Activated CD8-positive, alpha-beta memory T cell treated with anti-CD3 and anti-CD28 coated beads for 4 hours (primary cell): ENCODE measurements around the gene ADAMTSL2.
A peak's percentile ranks its signal among the peaks of the same experiment; 100 is the strongest.

Experiments used
- DNase-seq, 2 donors: peaks; one replicate each; pipeline ENCODE4 v3.0.0-alpha.2; 2020; ENCODE audit warnings: low read depth in 2 of 2

ADAMTSL2 gene

DNA sequence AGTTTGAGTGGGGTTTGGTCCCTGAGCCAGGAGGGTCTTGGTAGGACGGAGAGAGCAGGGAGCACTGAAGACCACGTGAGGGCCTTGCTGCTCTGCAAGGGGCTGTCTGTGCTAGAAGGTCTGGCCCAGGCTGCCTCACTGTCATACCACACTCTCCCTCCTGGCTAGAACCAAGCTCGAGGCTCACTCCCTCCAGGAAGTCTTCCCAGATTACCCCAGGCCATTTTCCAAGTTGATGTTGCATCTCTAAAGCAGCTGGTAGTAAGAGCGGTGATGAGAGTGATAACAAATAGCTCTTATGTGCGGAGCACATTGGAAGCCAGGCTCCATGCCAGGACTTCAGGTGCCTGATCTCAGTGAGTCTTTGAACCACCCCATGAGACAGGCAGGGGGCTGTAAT, 16.3 kb upstream of the ADAMTSL2 start:
- DNase-seq: no peak

DNA sequence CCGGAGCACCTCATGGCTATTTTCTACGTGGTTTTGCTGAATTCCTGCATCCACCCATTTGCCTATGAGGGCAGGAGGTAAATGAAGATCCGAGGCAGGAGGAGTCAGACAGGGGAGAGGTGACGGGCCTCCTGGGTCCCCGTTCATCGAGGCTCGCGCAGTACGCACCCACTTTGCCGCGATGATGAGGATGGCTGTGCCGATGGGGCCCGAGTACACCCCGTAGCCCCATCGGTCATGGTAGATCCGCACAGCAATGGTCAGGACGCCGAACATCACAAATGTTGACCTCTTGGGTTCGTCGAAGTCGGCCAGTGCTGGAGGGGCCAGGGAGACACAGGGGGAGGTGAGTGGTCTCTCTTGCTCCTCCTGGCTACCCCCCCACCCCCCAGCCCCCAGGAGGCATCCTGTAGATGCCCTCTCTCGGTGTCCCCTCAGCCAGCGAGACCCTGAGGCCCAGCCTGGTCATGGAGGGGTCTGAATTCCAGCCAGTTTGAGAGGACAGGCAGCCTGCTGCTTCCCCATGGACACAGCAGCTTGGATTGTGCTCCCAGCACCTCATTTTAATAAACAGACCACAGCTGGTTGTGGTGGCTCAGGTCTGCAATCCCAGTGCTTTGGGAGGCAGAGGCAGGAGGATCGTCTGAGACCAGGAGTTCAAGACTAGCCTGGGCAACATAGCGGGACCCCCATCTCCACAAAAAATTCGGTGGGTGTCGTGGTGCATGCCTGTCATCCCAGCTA, 15.6 kb upstream of the ADAMTSL2 start:
- DNase-seq: no peak

DNA sequence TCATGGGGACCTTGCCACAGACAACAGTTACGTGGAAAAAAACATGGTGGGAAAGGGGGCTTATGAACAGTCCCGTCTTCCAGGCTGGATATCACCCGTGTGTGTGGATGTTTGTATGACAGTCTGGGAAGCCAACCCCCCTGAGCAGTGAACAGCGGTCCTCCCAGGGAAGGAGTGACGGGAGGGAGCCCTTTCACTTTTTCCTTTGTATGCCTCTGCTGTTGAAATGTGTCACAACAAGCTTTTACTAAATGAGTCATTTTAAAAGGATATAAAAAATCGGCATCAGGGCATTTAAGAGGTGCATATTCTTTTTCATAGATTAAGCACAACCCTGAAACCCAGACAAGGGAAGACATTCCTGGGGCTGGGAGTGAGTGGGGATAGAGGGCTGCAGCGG, 14.8 kb upstream of the ADAMTSL2 start:
- DNase-seq: no peak

DNA sequence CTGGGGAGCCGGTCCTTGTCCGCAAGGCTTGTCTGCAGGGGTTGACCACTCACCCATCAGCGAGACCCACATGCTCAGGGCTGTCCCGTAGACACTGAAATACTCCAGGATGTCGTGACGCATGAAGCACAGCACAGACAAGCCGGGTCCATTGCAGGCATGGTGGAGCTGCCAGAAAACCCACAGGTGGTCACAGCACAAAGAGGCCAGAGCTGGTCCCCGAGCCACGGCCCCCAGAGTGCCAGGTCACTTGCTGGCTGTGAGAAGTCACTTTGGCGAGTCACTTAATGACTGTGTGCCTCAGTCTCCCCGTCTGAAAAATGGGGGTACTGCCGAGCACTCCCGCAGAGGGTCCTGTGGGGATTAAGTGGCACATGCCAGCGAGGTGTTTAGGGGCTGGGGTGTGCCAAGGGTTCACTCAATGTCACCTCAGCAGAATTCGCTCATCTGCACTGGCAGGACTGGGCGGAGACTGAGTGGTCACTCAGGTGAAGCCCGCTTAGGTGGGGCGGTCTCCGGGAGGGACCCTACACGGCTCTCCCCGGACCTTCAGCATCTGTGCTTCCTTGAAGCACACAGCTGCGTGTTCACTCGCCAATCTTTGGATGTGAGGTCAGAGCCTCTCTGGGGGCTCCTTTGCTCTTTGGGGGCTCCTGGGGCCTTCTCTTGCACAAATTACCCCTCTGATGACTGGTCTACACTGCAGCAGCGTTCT, 14.2 kb upstream of the ADAMTSL2 start:
- no peak for DNase-seq

DNA sequence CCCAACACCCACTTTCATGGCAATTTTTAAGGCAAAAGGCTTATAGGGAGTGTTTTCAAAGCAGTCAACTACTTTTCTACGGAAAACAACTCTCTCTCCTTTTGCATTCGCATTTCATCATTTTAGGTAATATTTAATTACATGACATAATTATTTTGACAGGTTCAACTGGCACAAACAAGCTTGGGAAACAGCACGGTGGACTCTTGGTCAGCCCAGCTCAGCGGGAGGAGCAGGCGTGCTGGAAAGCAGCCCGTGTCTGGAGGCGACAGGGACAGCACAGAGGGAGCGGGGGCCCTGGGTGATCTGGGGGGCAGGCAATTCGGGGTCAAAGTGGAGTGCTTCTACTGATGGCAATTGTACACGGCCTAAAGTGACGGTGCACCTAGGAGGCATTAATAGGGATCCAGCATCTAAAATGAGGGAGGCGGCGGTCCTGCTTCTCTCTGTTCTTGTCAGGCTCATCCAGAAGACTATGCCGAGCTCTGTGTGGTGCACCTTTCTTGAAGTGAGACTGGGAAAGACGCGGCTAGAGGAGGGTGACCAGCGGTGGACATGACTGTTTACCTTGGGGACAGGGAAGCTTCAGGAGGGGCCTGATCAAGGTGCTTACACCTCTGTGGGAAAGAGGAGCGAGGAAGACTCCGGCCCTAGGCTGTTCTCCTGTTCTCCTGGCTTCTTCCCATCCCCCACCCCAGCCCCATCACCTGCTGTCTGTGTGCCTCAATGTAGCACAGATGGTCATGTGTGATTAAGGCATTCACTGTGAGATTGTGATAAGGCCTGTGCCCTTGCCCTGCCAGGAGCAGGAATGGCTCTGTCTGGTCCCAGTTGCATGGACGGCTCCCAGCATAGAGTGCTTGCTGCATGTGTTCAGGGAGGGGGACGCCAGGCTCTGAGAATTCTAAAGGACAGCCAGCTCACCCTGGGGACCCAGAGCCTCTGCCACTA, 13.1 kb upstream of the ADAMTSL2 start:
- DNase-seq: no peak

DNA sequence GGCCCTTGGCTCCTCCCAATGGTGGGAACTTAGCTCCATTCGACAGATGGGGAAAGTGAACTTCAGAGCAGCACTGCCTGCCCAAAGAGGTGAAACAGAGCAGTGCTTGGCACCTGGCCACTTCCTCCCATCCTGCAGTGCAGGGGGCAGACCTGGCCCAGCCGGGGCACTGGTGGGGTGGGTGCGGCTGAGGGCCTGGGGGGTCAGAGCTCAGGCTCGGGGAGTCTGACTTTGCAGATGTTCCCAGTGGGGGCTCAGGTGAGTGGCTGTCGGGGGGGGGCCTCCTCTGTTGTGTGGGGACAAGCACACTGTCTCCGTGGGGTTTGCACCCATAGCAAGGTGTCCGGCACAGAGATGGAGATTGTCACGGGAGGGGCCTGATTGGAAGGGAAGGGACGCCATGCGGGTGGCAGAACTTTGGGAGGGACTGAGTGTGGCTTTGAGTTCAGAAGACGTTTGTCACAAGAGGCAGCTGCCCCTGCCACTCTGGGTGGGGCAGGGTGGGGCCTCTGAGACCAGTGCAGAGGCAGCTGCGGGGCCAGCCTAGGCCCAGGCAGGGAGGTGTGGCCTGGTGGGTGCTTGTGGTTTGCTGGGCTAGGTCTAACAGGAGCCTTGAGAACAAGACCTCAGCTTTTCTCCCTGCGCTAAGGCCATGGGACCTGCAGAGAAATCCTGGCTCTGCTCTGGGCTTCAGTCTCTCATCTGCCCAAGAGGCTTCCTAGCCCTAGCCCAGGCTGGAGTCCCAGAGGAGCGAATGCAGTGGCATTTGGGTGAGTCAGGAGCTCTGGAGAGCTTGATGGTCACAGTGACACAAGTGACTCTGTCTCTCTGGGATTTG, 12.2 kb upstream of the ADAMTSL2 start:
- DNase-seq: no peak

DNA sequence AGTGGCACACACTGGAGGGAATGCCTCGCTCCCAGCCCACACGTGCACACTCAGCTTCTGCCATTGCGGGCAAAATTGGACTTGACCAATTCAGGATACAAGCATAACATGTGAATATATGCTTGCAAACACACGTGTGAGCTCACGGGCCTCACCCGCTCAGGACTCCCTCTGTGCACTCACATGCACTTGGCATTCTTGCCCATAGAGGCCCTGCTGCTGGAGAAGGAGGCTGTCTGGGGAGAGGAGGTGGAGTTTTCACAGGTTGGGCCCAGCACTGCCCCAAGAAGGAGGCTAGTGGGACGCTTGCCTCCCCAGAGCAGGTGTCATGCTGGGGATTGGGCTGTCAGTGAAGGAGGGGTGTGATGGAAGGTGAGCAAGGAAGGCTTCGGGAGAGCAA, 11.4 kb upstream of the ADAMTSL2 start:
- no peak for DNase-seq

DNA sequence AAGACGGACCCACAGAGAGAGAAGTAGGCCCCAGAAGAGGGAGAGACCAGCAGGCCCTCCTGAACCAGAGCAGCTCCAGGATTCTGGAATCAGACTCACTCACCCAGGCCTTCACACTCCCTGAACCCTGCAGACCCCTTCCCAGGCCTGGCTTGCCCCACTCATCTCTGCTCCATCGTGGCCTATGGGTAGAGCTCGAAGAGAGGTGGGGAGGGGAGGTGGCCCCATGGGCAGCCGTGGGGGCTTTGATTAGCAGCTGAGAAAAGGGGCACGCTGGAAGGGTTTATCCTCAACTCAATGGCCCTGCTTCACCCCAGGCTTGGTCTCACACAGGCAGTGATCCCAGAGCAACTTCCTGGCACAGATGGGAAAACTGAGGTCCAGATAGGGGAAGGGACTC, 10.4 kb upstream of the ADAMTSL2 start:
- no peak for DNase-seq

DNA sequence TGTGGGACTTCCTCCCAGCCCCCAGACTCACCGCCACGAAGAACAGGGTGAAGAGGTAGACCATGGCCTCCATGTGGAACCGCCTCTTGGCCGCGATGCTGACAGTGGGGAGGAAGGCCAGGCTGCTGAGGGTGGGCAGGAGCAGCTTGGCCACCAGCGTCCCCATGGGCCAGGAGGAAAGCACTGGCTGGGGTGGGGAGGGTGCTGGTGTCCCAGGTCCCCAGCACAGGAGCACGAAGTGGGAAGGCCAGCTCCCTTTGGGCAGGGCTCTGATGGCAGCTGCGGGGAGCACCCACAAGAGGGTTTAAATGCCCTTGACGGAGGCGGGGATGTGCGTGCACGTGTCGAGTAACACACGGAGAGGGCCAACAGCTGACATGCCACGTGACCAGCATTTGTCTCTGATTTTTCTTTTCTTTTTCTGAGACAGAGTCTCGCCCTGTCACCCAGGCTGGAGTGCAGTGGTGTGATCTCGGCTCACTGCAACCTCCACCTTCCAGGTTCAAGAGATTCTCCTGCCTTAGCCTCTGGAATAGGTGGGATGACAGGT, 9.8 kb upstream of the ADAMTSL2 start, which contains the start of gene MYMK:
Gene MYMK (minus strand): TSS at position 281 of the 550 bp plus-strand sequence. CDS start 115 bp downstream, at position 166.
- no peak for DNase-seq

DNA sequence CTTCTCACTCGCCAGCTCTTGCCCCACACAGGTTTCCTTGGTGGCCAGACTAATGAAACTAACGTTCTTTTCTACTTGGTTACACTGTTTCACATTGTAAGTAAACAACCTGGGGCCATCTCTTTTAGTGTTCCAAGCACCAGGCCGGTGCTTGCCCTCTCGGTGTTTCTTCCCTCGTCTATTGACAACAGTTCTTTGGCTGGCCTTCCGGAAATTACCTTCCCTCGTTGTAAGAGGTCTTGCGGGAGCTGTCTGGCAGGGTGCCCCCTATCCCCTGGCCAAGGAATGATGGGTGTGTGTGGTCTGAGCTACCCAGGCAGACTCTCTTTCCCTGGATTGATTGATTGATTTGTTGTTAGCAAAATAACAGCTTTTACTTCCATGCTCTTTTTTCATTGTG, 8.8 kb upstream of the ADAMTSL2 start:
- no peak for DNase-seq

DNA sequence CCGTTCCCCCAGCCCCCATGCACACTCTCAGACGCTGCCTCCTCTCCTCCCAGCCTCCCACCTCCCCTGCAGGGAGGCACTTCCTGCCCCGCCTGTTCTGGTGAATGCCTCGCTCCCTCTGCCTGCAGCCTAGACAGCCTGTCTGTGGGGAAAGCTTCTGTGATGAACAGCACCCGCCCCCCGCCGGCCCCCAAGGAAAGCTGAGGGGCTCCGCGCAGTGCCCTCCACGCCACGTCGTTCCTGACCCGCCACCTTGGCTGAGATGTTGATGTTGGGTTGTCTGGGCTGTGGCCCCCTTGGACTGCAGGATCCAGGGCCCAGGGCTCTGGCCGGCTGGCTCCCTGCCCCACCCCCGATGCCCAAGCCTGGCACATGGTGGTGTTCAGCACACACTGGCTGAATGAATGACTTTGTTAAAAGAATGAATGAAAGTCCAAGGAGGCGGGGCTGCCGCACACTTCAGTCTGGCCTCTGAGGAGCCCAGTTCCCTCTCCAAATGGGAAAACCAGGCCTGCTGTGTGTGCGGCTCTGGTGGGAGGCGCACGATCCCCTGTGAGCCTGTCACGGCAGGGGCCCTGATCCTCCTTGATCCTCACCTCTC, 7.7 kb upstream of the ADAMTSL2 start:
- DNase-seq: no peak

DNA sequence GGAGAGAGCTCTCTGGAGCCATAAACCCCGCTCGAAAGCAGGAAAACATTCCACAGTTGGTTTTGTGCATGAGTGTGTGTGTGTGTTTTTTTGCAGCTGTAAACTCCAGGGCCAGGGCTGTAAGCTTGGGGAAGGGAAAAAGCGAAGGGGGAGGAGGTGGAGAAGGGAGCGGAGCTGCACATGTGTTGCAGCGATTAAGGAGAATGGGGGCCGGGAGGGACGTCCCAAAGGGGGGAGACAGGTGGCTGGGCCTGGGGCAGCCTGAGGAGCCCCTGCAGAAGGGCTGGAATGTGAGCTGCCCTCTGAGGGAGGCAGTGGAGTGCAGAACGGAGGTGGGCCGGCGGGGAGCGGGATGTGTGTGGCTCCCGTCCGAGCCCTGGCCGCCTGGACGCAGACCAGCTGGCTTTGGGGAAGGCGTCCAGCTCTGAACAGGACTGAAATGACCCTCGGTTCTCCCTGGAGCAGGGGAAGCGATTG, 7.0 kb upstream of the ADAMTSL2 start:
- no peak for DNase-seq

DNA sequence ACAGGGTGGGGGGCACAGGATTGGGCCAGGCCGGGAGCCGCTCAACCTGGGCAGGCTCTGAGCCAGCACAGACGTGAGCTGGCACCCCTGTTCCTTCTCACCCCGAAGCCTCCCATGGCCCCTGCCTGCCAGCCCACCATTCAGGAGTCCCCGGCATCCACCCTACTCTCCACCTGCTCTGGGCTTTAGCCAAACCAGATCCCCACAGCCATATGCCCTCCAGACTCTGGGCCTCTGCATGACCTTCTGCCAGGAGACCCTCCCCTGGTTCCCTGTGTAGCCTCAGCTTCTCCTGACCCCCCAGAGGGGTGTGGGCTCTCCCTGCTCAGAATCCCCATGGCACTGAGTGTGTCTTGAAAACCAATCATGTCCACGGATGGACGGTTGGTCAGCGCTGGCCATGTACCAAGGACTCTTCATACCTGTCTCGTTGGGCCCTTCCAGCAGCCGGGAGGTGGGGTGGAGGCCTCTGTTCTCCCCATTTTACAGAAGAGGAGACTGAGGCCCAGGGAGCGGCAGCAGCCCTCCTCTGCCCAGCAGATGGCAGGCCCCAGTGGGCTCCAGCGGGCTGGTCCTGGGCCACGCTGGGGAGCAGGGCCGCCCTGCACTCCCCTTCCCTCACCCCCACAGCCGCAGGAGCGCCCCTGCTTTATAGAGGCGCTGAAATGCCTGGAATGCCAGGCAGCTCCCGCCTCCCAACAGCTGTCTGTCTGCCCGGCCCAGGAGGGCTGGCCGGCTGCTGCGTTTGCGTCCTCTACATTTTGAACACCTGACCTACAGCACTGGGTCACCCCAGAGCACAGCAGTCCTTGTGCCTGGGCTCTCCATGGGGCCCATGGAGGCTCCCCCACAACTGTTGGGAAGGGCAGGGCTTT, 6.3 kb upstream of the ADAMTSL2 start:
- DNase-seq: no peak

DNA sequence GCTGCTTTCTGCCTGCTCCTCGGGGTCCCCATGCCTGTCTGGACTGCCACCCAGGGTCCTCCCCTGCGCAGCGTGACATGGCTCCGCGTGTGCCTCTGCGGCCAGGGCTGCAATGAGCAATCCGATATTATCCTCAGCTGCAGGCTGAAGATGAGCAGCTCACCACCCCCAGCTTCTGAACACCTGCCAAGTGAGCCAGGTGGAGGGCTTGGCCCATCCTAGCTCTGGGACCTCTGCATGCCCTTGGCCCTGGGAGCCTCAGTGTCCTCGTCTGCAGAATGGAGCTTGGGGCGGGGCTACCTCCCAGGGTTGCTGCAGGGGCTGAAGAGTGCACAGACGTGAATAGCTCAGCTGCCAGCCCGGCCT, 5.6 kb upstream of the ADAMTSL2 start:
- no peak for DNase-seq

DNA sequence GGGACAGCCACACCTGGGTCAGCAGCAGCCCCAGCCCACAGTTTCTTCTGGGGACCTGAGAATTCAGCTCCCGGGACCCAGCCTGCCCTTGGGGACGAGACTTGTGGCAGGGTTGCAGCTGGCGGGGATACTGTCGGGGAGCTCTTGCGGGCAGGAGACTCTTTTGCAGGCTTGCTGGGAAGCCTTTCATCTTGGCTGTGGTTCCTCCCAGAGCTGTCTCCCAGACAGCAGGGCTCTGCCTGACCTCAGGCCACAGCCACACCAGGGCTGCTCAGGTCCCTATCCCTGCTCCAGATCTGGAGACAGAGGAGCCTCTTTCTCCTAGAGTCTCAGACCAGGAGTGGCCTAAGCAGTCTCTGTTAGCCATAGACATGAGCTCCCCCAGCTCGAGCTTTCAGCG, 5.0 kb upstream of the ADAMTSL2 start:
- DNase-seq: no peak

DNA sequence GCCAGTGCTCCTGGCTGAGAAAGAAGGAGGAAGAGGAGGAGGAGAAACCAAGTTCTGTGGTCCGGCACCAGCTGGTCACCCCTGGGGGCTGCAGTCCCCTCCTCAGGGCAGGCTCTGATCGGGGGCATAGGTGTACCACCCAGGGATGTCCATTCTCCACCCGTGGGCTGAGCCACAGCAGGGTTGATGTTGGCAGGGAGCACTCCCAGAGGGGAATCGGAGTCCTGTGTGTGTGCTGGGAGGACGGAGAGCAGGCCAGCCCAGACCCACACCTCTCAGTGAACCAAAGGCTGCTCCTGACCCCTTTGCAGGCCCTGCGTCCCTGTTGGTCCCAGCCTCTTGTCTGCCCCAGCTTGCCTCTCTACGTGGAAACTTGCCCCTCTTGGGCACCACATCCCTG, 4.6 kb upstream of the ADAMTSL2 start:
- no peak for DNase-seq

DNA sequence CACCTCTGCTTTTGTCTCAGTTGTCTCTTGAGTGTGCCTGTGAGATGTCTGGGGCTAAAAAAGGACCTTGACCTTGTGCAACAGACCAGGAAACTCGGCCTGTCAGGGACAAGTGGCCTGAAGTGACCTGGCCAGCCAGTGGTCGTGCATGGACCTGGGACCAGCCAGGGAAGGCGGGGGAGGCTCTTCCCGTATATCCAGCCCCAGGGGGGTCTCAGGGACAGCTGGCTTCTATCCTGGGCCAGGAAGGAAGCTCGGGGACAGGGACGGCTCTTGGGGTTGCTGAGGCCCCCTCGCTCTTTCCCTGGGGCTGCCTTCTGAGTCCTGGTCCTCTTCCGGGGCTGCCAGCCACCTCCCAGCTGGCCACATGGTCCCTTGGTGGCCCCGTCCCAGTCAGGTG, 3.2 kb upstream of the ADAMTSL2 start:
- no peak for DNase-seq

DNA sequence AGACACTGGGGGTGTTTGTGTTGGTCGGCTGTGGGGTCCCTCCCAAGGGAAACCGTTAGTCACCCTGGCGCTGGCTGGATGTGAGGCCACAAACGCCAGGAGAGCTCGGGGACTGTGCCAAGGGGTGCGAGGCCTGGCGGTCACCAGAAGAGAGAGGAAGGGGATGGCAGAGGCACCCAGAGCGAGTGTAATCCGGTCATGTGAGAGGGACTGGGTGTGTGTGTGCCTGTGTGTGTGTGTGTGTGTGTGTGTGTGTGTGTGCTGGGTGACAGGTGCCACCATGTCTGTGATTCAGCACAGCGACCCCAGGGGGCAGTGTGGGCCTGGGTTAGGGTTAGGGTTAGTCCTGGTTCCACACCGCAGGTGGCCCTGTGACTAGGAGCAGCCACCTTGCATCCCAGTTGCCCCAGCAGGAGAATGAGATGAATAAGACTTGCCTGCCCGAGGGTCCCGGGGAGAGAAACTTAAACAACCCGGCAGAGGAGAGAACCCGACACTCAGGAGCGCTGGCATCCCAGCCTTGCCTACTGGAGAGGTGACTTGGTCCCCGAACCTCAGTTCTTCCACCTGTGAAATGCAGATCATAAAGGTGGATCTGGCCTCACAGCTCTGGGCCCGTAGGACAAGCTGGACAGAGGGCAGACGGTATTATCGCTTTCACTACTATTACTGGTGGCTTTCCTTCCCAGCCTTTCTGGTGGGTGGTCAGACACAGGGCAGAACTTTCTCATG, 1.4 kb upstream of the ADAMTSL2 start:
- peak; percentile 31 to 32 for DNase-seq

DNA sequence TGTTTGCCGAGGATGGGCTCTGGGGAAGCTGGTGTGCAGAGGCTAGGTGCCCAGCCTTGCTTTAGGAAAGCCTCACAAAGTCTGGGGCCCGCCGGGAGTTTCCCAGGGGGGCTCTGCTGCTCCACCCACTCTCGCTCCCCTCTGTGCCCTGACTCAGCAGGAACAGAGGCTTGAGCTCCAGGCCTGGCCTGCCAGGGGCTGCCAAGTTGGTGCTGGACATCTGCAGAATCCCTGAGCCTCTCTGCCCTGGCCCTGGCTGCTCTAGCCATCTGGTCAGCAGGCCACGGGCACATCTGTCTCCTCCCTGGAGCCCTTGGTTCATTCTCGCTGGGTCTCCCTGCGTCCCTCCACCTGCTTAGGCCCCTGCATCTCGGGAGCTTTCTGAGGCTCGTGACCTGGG, 647 bp upstream of the ADAMTSL2 start:
- no peak for DNase-seq
